ENCODE results near the gene APOB. TPM values are rescaled to one million over a fixed set of nuclear protein-coding genes. Genes with fewer than 3 reads are reported as not detected.
"Not testable (repeated sequence)": the region's sequence is repeated elsewhere in the genome, so short reads cannot be mapped to it uniquely, and the experiment has no call there.

APOB gene
- total RNA-seq, 1 donor, result under 0.01 TPM

GRCh38 chr2:21034972-21035279 is 8.9 kb downstream of the APOB start:
- DNase-seq (ENCODE audit: low read depth in 2 of 3, low spot score in 2 of 3), result no peak

GRCh38 chr2:21034156-21034971 is 9.5 kb downstream of the APOB start:
- DNase-seq (ENCODE audit: low read depth in 2 of 3, low spot score in 2 of 3), result no peak

- DNase-seq (ENCODE audit: low read depth in 2 of 3, low spot score in 2 of 3), result no peak
Measured at GRCh38 chr2:21033237-21034155, 10.4 kb downstream of the APOB start.

GRCh38 chr2:21032338-21033236 is 11.3 kb downstream of the APOB start:
- DNase-seq (ENCODE audit: low read depth in 2 of 3, low spot score in 2 of 3), result no peak

- no peak for DNase-seq (ENCODE audit: low read depth in 2 of 3, low spot score in 2 of 3)
Measured at GRCh38 chr2:21030983-21031968, 12.6 kb downstream of the APOB start.

- DNase-seq (ENCODE audit: low read depth in 2 of 3, low spot score in 2 of 3), result no peak
Measured at GRCh38 chr2:21029519-21029918, 14.4 kb downstream of the APOB start.

GRCh38 chr2:21028951-21029350 is 14.9 kb downstream of the APOB start:
- not testable (repeated sequence) for DNase-seq (ENCODE audit: low read depth in 2 of 3, low spot score in 2 of 3)

GRCh38 chr2:21028021-21028947 is 15.6 kb downstream of the APOB start:
- DNase-seq (ENCODE audit: low read depth in 2 of 3, low spot score in 2 of 3), result no peak

GRCh38 chr2:21026479-21027282 is 17.2 kb downstream of the APOB start:
- no peak for DNase-seq (ENCODE audit: low read depth in 2 of 3, low spot score in 2 of 3)

- DNase-seq (ENCODE audit: low read depth in 2 of 3, low spot score in 2 of 3), result no peak
Measured at GRCh38 chr2:21025690-21026478, 18.0 kb downstream of the APOB start.

- no peak for DNase-seq (ENCODE audit: low read depth in 2 of 3, low spot score in 2 of 3)
Measured at GRCh38 chr2:21024722-21025389, 19.0 kb downstream of the APOB start.

GRCh38 chr2:21024198-21024597 is 19.7 kb downstream of the APOB start:
- no peak for DNase-seq (ENCODE audit: low read depth in 2 of 3, low spot score in 2 of 3)

GRCh38 chr2:21023419-21024181 is 20.3 kb downstream of the APOB start:
- no peak for DNase-seq (ENCODE audit: low read depth in 2 of 3, low spot score in 2 of 3)

- DNase-seq (ENCODE audit: low read depth in 2 of 3, low spot score in 2 of 3), result no peak
Measured at GRCh38 chr2:21022792-21023367, 21.0 kb downstream of the APOB start.

- DNase-seq (ENCODE audit: low read depth in 2 of 3, low spot score in 2 of 3), result no peak
Measured at GRCh38 chr2:21021430-21021829, 22.4 kb downstream of the APOB start.

Measured in hematopoietic multipotent progenitor cell (in vitro differentiated cells).